HepG2 (cell line): ENCODE results near the gene CAPZB. TPM values are rescaled to one million over a fixed set of nuclear protein-coding genes. Genes with fewer than 3 reads are reported as not detected.

Source experiments
- ARNTL ChIP-seq: sonication (generic); formaldehyde crosslinking; IDR thresholded peaks from 2 replicates; pipeline ENCODE4 v1.4.0; 2020; ENCODE audit warnings: mild to moderate bottlenecking, missing genetic modification reagents
- ATF7 ChIP-seq, 2 experiments: fragments of 450-650 bp in 1 of 2; sonication (generic) in 1 of 2; formaldehyde crosslinking in 1 of 2; IDR thresholded peaks; 2 replicates each; pipeline versions ENCODE4 v1.4.0 to v1.6.1; 2016 to 2020; ENCODE audit warnings: antibody characterized with exemption in 1 of 2, mild to moderate bottlenecking in 1 of 2, missing genetic modification reagents in 1 of 2
- CREM ChIP-seq, 2 experiments: sonication (generic) in 1 of 2; formaldehyde crosslinking in 1 of 2; IDR thresholded peaks; 2 replicates each; pipeline versions ENCODE4 v1.4.0 to v1.6.1; 2016 to 2020; ENCODE audit warnings: antibody characterized with exemption in 1 of 2, mild to moderate bottlenecking in 1 of 2, missing genetic modification reagents in 1 of 2
- EEA1 ChIP-seq: sonication (generic); formaldehyde crosslinking; IDR thresholded peaks from 2 replicates; pipeline ENCODE4 v1.5.1; 2020; ENCODE audit warnings: mild to moderate bottlenecking, missing genetic modification reagents, borderline replicate concordance
- ELF4 ChIP-seq: sonication (generic); formaldehyde crosslinking; IDR thresholded peaks from 2 replicates; pipeline ENCODE4 v1.5.0; 2020; ENCODE audit warnings: missing genetic modification reagents, mild to moderate bottlenecking, moderate library complexity, borderline replicate concordance
- HNF1A ChIP-seq, 2 experiments: sonication (generic) in 1 of 2; formaldehyde crosslinking in 1 of 2; IDR thresholded peaks; 2 replicates each; pipeline versions ENCODE4 v1.4.0 to v1.6.1; 2016 to 2020; ENCODE audit warnings: borderline replicate concordance in 1 of 2, low read depth in 1 of 2, mild to moderate bottlenecking in 1 of 2, missing genetic modification reagents in 1 of 2
- HNF4G ChIP-seq, 2 experiments: sonication (generic) in 1 of 2; formaldehyde crosslinking in 1 of 2; IDR thresholded peaks; 2 replicates each; pipeline versions ENCODE4 v1.4.0 to v1.6.1; 2011 to 2020; ENCODE audit warnings: borderline replicate concordance in 2 of 2, low read depth in 2 of 2, mild to moderate bottlenecking in 2 of 2, low read length in 1 of 2, missing genetic modification reagents in 1 of 2, moderate library complexity in 1 of 2
- HNRNPH1 ChIP-seq: fragments of 200-400 bp; formaldehyde crosslinking; optimal IDR thresholded peaks from 2 replicates; pipeline ENCODE3; 2017; ENCODE audit warnings: mild to moderate bottlenecking, low read depth, low read length
- MAFK ChIP-seq, 2 experiments: IDR thresholded peaks in 1 of 2; conservative IDR thresholded peaks in 1 of 2; 2 replicates each; pipeline ENCODE4 v1.6.1; 2011; ENCODE audit warnings: improper control_type of control experiment in 2 of 2, low read length in 2 of 2
- MTF1 ChIP-seq: sonication (generic); formaldehyde crosslinking; IDR thresholded peaks from 2 replicates; pipeline ENCODE4 v1.5.0; 2020; ENCODE audit warnings: missing genetic modification reagents
- NFRKB ChIP-seq: fragments of 450-650 bp; IDR thresholded peaks from 2 replicates; pipeline ENCODE4 v1.6.1; 2017
- NFYB ChIP-seq: sonication (generic); formaldehyde crosslinking; IDR thresholded peaks from 2 replicates; pipeline ENCODE4 v1.4.0; 2020; ENCODE audit warnings: missing genetic modification reagents
- SAFB2 ChIP-seq: sonication (generic); formaldehyde crosslinking; IDR thresholded peaks from 2 replicates; pipeline ENCODE4 v1.5.1; 2020; ENCODE audit warnings: missing genetic modification reagents, low read depth, mild to moderate bottlenecking, borderline replicate concordance
- SOX6 ChIP-seq, 2 experiments: fragments of 450-650 bp in 1 of 2; sonication (generic) in 1 of 2; formaldehyde crosslinking in 1 of 2; IDR thresholded peaks; 2 replicates each; pipeline versions ENCODE4 v1.4.0 to v1.6.1; 2017 to 2020; ENCODE audit warnings: antibody characterized with exemption in 1 of 2, mild to moderate bottlenecking in 1 of 2, missing genetic modification reagents in 1 of 2
- ZBTB3 ChIP-seq: sonication (generic); formaldehyde crosslinking; IDR thresholded peaks from 2 replicates; pipeline ENCODE4 v1.4.0; 2020; ENCODE audit warnings: low read depth, mild to moderate bottlenecking, moderate library complexity, missing genetic modification reagents, borderline replicate concordance
- ZNF232 ChIP-seq: sonication (generic); formaldehyde crosslinking; IDR thresholded peaks from 2 replicates; pipeline ENCODE4 v1.4.0; 2020; ENCODE audit warnings: missing genetic modification reagents, borderline replicate concordance
- ZNF546 ChIP-seq: sonication (generic); formaldehyde crosslinking; conservative IDR thresholded peaks from 2 replicates; pipeline ENCODE4 v1.8.1; 2023; ENCODE audit warnings: mild to moderate bottlenecking, missing genetic modification reagents
- ZNF589 ChIP-seq: sonication (generic); formaldehyde crosslinking; conservative IDR thresholded peaks from 2 replicates; pipeline ENCODE4 v1.8.0; 2022; ENCODE audit warnings: mild to moderate bottlenecking, moderate library complexity, missing genetic modification reagents
- ZNF619 ChIP-seq: sonication (generic); formaldehyde crosslinking; IDR thresholded peaks from 2 replicates; pipeline ENCODE4 v1.4.0; 2020; ENCODE audit warnings: mild to moderate bottlenecking, missing genetic modification reagents
- ZNF644 ChIP-seq: IDR thresholded peaks from 2 replicates; pipeline ENCODE4 v1.6.1; 2016; ENCODE audit warnings: low read depth
- ZNF768 ChIP-seq: sonication (generic); formaldehyde crosslinking; IDR thresholded peaks from 2 replicates; pipeline ENCODE4 v1.4.0; 2020; ENCODE audit warnings: missing genetic modification reagents
- polyA plus RNA-seq, 8 experiments: library from polyadenylated mRNA; depleted of rRNA in 3 of 8; stranded (reverse) in 7 of 8; unstranded in 1 of 8; fragments of >200 nt; fragmentation: Illumina TruSeq in 4 of 8; extraction: Trizol in 4 of 8; gene quantifications; 2 replicates each; pipeline versions ENCODE4 v1.2.1 to v1.2.3, GENCODE V29; 2011 to 2016; ENCODE audit warnings: low read depth in 4 of 8, missing spikeins in 1 of 8, mixed read lengths in 1 of 8; ENCODE audit not compliant: insufficient read depth in 1 of 8
- total RNA-seq, 5 experiments: library from RNA; depleted of rRNA; stranded (reverse); fragments of >200 nt; fragmentation: Illumina TruSeq; extraction: Trizol; gene quantifications; 2 replicates each; pipeline ENCODE4 v1.2.3, GENCODE V29; 2016; ENCODE audit warnings: low read depth in 1 of 5
- TF ChIP-seq, protein P1 (sequence below): sonication (generic); formaldehyde crosslinking; IDR thresholded peaks from 2 replicates; pipeline ENCODE4 v1.8.1; 2023; ENCODE audit warnings: missing genetic modification reagents, inconsistent platforms, borderline replicate concordance

CAPZB gene
- total and polyA plus RNA-seq, 2 of the 13 experiments (the other 11 are each of a cell fraction or from before 2014, with no cell fraction given): 58.9 to 76.9 TPM

DNA sequence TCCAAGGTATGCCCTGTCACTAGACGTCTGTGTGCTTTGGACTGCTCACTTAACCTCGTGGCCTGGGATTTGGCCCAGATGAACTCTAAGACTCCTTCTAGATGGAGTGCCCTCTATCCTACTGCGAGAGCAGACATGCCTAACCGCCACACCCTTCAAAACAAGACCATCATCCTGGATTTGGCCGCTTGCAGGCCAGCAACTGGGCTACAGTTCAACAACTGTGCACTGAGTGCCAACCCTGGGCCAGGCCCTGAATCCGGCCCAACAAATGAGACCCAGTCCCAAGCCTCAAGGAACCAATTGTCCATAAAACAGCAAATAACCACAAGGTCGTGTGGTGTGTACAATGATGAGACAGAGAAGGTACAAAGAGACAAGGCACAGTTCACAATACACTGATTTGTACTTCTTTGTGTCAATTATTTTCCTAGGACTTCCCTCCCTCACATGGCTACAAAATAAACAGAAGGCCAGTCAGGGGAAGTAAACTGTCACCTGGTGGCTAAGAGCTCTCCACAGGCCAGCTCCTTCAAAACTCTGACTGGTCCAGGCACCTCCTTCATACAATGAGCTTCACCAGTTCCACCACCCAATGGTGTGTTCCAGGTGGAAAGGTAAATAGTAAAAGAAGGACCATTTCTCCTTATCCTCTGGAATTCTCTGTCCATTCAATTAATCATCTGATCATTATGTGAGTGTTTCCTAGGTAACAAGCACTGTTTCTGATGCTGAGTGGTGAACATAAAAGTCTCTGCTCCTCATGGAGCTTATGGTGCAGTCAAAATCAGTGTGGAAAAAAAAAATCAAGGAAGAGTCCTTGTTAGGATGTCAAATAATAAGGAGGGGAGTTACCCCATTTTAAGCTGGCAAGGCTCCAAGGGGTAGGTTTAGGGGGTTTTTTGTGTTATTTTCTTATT lies 60.4 kb downstream of the CAPZB start (continued):
- TF ChIP-seq HNF1A (IDR thresholded peaks at IDR 0.05; ENCODE audit: low read depth) (no peak; the same call in 1 of the 2 replicates), HNF1A (CRISPR knock-in tag; IDR thresholded peaks at IDR 0.05; ENCODE audit: borderline replicate concordance) (peak; percentile 31; the same call in 1 of the 2 replicates), ZNF768 (CRISPR knock-in tag) (0 out of 2 replicates have a peak, but pooled peaks have one; percentile 27), ARNTL (CRISPR knock-in tag) (peak; percentile 61; the same call in 1 of the 2 replicates), ZNF644 (CRISPR knock-in tag) (peak; percentile 57), ZNF619 (CRISPR knock-in tag) (0 out of 2 replicates have a peak, but pooled peaks have one; percentile 65), ZNF589 (CRISPR knock-in tag) (no peak), EEA1 (no peak), ATF7 (IDR thresholded peaks at IDR 0.05) (no peak), ATF7 (CRISPR knock-in tag; IDR thresholded peaks at IDR 0.05) (no peak), ZNF546 (CRISPR knock-in tag) (no peak), CREM (IDR thresholded peaks at IDR 0.05) (peak; percentile 48; the same call in 1 of the 2 replicates), CREM (CRISPR knock-in tag; IDR thresholded peaks at IDR 0.05) (no peak), HNF4G (IDR thresholded peaks at IDR 0.05; ENCODE audit: borderline replicate concordance, low read depth, low read length) (0 out of 2 replicates have a peak, but pooled peaks have one; percentile 4), HNF4G (CRISPR knock-in tag; IDR thresholded peaks at IDR 0.05; ENCODE audit: borderline replicate concordance, low read depth) (no peak), SOX6 (IDR thresholded peaks at IDR 0.05) (no peak), SOX6 (CRISPR knock-in tag; IDR thresholded peaks at IDR 0.05) (peak; percentile 90), ZBTB3 (CRISPR knock-in tag) (no peak), ZNF232 (no peak), HNRNPH1 (no peak), MAFK (conservative IDR thresholded peaks at IDR 0.05 in 1 of 2, IDR thresholded peaks at IDR 0.05 in 1 of 2; ENCODE audit: low read length in 2 of 2) (no peak), MTF1 (CRISPR knock-in tag) (no peak), ELF4 (CRISPR knock-in tag) (peak; percentile 22; the same call in 1 of the 2 replicates), NFRKB (no peak), SAFB2 (CRISPR knock-in tag) (no peak), NFYB (CRISPR knock-in tag) (peak; percentile 35; the same call in 1 of the 2 replicates)
- TF ChIP-seq, protein P1, sequence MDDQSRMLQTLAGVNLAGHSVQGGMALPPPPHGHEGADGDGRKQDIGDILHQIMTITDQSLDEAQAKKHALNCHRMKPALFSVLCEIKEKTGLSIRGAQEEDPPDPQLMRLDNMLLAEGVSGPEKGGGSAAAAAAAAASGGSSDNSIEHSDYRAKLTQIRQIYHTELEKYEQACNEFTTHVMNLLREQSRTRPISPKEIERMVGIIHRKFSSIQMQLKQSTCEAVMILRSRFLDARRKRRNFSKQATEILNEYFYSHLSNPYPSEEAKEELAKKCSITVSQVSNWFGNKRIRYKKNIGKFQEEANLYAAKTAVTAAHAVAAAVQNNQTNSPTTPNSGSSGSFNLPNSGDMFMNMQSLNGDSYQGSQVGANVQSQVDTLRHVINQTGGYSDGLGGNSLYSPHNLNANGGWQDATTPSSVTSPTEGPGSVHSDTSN (CRISPR knock-in tag): no peak
